IMR-90 (cell line): ENCODE data around the gene FXYD1.

Experiments
- CTCF ChIP-seq: conservative IDR thresholded peaks from 2 replicates; pipeline ENCODE4 v1.5.1; 2012; ENCODE audit warnings: mild to moderate bottlenecking, low read depth, low read length, improper control_type of control experiment
- MAFK ChIP-seq: IDR thresholded peaks from 2 replicates; pipeline ENCODE4 v1.6.1; 2012; ENCODE audit warnings: low read depth, low read length, improper control_type of control experiment

GRCh38 chr19:35132254-35132653, 6.4 kb upstream of the FXYD1 start:
- no peak for TF ChIP-seq CTCF
- TF ChIP-seq MAFK = no peak
